ENCODE data around the gene PAQR7.

- no peak for TF ChIP-seq CTCF (IDR thresholded peaks at IDR 0.05)
- no peak for TF ChIP-seq POLR2A (IDR thresholded peaks at IDR 0.05)
Observed at GRCh38 chr1:25903986-25904385, 28.5 kb upstream of the PAQR7 start.

Measured in thyroid gland (tissue), 4 donors.